NCI-H1105 (cell line): Measurements from ENCODE around the gene AP2A2.

Experiments used
- DNase-seq: peaks from one replicate; lab custom pipeline; 2025; lab: John Stamatoyannopoulos, UW

Gene AP2A2

GRCh38 chr11:924406-925157 lies 1.1 kb upstream of the AP2A2 start:
- no peak for DNase-seq

- DNase-seq, result no peak
These were observed 543 bp upstream of the AP2A2 start for GRCh38 chr11:925158-925495.

- no peak for DNase-seq
These were observed 759 bp downstream of the AP2A2 start for GRCh38 chr11:926341-926916.

GRCh38 chr11:927871-928270 lies 2.2 kb downstream of the AP2A2 start:
- no peak for DNase-seq

GRCh38 chr11:928786-929185 lies 3.1 kb downstream of the AP2A2 start:
- no peak for DNase-seq

GRCh38 chr11:929405-929804 lies 3.7 kb downstream of the AP2A2 start:
- no peak for DNase-seq

GRCh38 chr11:931385-931784 lies 5.7 kb downstream of the AP2A2 start:
- no peak for DNase-seq

- DNase-seq, result no peak
These were observed 6.8 kb downstream of the AP2A2 start for GRCh38 chr11:932435-932834.

- DNase-seq, result no peak
These were observed 7.6 kb downstream of the AP2A2 start for GRCh38 chr11:933142-933851.

GRCh38 chr11:933936-934335 lies 8.3 kb downstream of the AP2A2 start:
- DNase-seq, result no peak

GRCh38 chr11:934527-934926 lies 8.9 kb downstream of the AP2A2 start:
- DNase-seq, result no peak

- DNase-seq, result no peak
These were observed 10.5 kb downstream of the AP2A2 start for GRCh38 chr11:936199-936598.

GRCh38 chr11:937841-938261 lies 12.2 kb downstream of the AP2A2 start:
- no peak for DNase-seq

- DNase-seq, result no peak
These were observed 14.9 kb downstream of the AP2A2 start for GRCh38 chr11:940496-941135.

GRCh38 chr11:942823-943222 lies 17.2 kb downstream of the AP2A2 start:
- no peak for DNase-seq

- DNase-seq, result no peak
These were observed 19.2 kb downstream of the AP2A2 start for GRCh38 chr11:944711-945470.

- DNase-seq, result peak; percentile 3
These were observed 20.3 kb downstream of the AP2A2 start for GRCh38 chr11:945986-946385.

GRCh38 chr11:947744-948143 lies 22.1 kb downstream of the AP2A2 start:
- DNase-seq, result no peak

- no peak for DNase-seq
These were observed 25.8 kb downstream of the AP2A2 start for GRCh38 chr11:951507-951906.

- no peak for DNase-seq
These were observed 27.0 kb downstream of the AP2A2 start for GRCh38 chr11:952406-953385.

- no peak for DNase-seq
These were observed 27.8 kb downstream of the AP2A2 start for GRCh38 chr11:953512-953911.
